ENCODE data around the gene PCYT2.
"Not testable (repeated sequence)": the region's sequence is repeated elsewhere in the genome, so short reads cannot be mapped to it uniquely, and the experiment has no call there.

Gene PCYT2

DNA sequence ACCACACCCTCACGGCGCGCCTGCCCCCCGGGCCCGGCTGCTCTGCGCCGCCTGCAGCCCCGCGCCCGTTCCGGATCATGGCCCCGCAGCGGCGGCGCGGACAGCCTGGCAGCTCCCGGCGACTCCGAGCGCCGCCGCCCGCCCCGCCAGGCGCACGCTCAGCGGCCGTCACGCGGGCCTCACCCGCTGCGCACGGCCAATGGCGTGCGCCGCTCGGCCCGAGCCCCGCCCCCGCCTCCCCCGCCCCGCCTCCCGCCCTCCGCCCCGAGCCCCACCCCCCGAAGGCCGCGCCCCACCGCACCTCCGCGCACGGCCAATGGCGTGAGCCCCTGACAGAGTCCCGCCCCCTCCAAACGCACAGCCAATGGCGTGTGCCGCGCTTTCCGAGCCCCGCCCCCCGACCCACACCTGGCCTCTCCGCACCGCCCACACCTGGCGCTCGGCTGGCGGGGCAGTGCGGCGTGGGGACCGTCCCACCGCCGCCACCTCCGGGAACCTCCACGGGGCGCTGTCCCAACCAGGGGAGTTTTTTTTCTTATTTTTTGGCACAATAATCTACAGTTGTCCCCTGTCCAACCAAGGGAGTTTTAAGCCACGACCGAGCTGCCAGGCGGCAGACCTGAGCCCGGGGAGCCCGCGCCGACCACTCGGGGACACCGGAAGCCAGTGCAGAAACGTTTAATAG is at the start of gene PCYT2:
PCYT2 (minus strand) TSS at position 123 of the 685 bp plus-strand sequence; CDS start at position 79, 44 bp downstream.
- DNase-seq: peak; percentile 84

DNA sequence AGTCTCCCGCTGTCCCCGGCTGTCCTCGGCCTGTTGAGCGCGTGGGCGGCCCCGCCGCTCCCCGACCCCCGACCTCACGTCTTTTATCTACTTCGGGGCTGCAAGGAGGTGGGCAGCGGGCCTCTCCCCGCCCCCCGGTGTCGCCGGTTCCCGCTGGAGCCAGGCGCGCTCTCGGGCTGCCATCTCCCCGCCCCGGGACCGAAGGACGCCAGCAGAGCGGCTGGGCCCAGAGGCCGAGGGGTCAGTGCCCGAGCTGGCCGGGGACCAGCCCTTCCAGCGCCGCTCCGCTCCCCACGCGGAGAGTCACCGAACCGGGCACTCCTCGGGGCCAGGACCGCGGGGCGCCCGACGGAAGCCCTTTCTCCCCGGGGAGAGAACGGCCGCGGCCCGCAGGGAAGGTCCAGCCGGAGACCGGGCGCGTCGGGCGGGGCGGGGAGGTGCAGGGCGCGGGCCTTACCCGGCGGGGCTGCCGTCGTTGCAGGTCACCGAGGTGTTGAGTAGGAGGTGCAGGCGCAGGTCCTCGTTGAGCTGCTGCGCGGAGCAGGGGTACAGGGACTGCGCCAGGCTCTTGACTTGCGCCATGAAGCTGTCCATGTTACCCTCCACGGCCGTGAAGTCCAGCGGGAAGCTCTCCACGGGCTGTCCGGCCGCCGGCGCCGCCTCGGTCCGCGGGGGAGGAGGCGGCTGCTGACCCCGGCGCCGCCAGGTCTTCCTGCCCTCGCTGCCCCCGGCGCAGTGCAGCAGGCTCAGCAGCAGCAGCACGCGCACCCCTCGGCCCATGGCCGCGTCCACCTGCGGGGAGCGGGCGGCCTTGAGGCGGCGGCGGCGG is 49.1 kb upstream of the PCYT2 start:
- DNase-seq: no peak

DNA sequence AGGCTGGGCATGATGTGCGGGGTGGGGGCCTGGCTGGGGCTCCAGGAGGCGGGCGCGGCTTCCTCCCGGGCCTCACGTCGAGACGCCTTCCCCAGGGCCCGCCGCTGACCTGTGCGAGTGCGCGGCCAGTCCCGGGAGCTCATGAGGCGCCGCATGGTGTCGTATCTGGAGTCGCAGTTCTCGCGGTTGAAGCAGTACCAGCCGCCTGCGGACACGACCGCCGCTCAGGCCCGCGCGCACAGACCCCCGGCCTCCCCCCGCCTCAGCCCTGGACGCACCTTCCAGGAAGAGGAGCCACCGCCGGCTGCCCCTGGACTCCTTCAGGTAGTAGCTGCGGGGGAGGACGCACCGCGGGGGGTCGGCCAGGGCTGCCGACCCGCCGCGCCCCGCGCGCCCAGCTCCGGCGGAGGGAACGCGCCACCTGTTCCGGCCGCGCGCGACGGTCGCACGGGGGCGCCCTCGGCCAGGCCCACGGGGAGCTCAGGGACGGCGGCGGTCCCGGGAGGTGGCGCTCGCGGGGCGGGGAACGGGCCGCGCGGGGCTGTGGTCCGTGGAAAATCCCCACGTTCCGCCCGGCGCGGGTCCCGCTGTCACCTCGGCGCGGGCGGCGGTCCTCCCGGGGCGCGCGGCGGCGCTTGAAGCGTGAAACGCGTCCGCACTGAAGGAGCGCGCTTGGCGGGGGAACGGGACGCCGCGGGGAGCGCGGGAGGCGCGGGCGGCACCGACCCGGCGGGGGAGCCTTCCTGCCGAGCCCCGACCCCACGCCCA is 48.3 kb upstream of the PCYT2 start:
- peak; percentile 25 for DNase-seq

DNA sequence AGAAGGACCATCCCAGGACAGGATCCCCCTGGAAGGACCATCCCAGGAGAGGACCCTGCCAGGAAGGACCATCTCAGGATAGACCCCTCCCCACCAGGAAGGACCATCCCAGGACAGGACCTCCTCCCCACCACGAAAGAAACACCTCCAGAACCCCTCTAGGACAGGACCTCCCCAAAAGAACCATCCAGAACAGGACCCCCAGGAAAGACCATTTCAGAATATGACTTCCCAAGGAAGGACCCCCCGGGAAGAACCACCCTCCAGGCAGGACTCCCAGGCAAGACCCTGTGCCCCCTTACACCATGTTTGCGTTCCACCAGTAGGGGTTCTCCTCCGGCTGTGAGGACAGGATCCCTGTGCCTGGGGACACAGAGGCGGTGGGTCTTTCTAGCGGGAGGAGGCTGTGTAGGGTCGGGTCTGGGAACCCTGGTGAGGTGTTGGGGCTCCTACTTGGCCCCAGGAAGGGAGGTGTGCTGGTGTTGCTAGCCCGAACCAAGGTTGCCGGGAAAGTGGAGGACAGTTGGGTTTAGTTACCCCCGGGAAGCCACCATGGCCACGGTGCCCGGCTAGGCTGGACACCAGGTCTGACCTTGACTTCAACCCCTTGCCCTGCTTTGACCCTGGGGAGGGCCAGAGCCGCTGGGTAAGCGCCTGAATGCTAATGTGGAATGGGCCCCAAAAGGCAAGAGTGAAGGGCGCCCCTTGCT is 47.6 kb upstream of the PCYT2 start:
- no peak for DNase-seq

DNA sequence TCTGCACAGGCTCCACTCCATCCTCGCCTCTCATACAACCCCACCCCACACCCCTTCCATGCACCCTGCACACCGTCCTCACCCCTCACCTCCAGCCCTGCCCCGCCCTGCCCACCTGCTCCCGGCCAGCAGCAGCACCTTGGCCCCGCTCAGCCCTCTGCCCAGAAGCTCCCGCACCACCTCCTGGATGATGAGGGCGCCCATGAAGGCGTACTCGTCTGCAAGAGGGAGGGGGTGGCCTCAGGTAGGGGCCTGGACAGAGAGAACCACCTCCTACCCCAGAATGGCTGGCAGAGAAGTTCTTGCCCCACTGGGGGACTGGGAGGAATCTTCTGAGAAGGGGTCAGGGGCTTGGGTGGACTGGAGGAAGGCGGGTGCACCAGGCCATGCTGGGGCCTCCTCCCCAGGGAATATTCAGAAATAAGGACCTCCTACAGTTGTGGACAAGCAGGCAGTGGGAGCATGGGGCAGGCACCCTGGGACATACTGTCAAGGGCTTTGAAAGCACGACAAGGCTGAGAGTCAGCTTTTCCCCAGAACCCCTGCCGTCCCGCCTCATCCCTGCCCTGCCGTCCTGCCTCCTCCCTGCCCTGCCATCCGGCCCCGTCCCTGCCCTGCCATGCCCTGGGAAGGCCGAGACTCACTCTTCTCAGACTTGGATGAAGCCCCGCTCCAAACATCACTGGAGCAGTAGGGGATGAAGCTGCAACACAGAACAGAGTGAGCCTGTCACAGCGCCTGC is 46.7 kb upstream of the PCYT2 start:
- no peak for DNase-seq

DNA sequence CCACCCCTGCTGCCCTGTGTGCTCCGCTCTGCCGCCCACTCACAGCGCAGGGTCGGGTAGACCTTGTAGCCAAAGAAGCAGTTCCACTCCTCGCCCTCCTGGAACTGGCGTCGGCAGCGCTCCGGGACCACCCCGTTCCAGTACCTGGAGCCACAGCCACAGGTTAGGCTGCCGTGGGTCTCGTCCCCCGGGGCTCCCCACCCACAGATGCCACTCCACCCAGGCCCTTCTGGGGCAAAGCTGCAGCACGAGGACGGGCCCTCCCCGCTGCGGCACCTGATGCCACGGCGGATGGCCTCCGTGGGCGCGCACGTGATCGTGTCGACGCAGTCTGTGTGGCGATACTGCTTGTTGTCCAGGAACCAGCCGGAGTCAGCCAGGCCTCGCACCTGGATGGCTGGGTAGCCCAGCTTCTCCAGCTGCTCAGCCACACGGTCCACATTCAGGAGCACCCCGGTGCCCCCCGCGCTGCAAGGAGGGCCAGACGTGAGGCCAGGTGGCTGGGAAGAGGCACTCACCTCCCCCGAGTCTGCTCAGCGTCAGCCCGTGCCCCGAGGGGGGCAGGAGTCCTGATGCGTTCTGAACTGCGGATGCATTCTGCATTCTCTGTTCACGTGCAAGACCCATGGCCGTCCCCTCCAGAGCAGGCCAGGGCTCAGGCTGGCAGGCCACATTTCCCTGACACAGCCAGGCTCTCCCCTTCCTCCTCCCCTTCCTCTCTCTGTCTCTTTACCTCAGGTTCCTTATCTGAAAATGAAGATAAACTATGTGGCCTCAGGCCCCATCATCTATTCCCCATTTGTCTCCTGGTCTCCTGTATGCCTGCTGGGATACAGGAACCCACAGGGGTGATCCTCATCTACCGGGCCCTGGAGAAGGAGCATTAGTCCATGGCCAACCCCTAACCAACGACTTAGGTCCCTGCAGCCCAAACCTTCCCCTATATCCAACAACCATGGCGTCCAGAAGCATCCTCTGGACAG is 45.7 kb upstream of the PCYT2 start:
- no peak for DNase-seq

DNA sequence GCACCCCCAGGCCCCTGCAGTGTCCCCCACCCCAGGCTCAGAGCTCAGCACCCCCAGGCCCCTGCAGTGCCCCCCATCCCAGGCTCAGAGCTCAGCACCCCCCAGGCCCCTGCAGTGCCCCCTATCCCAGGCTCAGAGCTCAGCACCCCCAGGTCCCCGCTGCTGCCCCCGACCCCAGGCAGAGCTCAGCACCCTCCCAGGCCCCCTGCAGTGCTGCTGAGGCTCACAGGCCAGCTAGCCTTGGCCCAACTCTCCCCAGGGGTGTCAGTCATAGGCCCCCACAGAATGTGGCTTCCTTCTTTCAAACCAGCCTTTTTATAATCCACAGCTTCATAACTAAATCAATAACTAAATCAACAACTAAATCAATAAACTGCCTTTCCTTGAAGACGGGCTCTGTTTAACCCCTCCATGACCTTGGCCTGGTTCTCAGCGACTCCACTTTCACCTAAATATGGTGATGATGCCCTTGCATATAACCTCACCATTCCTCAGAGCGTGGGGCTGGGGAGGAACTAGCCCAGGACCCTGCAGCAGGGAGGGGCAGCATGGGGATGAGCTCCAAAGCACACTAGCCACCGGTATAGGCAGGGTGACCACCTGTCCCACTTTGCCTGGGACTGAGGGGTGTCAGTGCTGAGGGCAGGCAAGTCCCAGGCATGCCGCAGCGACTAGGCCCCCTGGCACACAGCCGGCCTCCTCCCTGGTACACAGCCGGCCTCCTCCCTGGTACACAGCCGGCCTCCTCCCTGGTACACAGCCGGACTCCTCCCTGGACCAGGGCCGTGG is 44.8 kb upstream of the PCYT2 start:
- DNase-seq: no peak

DNA sequence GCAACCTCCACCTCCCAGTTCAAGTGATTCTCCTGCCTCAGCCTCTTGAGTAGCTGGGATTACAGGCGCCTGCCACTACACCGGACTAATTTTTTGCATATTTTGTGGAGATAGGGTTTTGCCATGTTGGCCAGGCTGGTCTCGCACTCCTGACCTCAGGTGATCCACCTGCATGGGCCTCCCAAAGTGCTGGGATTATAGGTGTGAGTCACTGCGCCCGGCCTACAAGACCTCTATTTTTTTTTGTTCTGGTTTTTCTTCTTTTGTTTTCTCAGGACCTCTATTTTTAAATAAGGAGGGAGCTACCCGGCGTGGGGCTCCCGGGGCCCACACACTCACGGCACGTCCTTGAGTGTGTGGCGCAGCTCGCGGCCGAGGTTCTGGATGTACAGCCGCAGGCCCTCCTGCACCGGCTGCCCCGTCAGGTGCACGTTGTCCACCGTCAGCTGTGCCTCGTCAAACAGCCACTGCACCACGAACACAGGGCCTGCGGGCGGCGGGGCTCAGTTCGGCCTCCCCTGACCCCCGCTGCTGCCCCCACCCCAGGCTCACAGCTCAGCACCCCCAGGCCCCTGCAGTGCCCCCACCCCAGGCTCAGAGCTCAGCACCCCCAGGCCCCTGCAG is 44.0 kb upstream of the PCYT2 start:
- no peak for DNase-seq

DNA sequence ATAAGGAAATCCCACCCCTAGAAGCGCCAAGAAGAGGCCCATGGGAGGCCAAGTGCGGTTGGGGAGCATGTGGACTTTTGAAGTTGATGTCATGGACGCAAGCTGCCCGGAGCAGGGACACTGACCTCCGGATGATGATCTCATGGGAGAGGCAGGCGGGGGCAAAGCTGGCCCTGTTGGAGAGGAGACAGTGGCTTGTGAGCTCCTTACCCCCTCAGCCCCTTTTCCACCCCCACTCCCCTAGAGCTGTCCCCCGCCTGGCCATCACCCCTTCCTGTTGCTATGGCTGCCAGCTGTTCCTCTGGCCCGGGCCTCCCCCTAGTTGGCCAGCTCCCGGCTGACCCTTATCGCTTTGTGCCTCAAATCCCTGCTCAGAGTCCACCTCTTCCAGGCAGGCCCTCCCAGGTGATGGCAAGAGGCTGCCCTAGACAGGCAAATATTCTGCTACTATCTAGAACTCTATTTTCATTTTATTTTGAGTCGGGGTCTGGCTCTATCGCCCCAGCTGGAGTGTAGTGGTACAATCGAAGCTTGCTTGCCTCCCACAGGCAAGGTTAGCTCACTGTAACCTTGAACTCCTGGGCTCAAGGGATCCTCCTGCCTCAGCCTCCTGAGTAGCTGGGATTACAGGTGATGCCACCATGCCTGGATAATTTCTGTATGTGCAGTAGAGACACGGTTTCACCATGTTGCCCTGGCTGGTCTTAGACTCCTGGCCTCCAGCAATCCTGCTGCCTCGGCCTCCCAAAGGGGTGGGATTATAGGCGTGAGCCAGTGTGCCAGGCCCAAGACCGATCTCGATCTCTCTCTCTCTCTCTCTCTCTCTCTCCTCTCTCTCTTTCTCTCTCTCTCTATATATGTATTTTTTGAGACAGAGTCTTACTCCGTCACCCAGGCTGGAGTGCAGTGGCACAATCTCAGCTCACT is 43.2 kb upstream of the PCYT2 start:
- no peak for DNase-seq

DNA sequence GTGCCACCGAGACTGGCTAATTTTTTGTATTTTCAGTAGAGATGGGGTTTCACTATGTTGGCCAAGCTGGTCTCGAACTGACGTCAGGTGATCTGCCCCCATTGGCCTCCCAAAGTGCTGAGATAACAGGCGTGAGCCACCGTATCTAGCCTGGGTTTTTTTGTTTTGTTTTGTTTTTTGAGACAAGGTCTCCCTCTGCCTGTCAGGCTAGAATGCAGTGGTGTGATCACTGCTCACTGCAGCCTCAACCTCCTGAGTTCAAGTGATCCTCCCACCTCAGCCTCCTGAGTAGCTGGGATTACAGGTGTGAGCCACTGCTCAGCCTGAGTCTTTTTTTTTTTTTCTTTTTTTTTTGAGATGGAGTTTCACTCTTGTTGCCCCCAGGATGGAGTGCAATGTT is 42.2 kb upstream of the PCYT2 start:
- not testable (repeated sequence) for DNase-seq

DNA sequence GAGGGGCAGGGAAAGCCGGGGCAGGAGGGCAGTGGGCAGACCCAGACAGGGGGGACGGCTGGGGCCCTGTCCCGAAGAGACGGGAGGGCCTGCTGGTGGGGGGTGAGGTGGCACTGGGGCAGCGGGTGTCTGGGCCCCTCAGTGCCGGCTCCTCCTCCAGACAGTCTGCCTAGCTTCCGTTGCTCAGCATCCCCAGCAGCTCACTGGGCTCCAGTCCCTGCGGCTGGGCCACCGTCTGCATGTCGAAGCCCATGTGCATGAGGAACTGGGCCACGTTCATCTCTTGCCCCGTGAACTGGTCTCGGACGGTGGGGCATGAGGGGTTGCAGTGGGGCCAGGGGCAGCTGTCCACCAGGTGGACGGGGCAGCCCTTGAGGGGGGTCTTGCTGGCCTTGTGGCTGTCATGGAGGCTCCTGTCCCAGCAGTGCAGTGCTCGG is 41.6 kb upstream of the PCYT2 start:
- no peak for DNase-seq

DNA sequence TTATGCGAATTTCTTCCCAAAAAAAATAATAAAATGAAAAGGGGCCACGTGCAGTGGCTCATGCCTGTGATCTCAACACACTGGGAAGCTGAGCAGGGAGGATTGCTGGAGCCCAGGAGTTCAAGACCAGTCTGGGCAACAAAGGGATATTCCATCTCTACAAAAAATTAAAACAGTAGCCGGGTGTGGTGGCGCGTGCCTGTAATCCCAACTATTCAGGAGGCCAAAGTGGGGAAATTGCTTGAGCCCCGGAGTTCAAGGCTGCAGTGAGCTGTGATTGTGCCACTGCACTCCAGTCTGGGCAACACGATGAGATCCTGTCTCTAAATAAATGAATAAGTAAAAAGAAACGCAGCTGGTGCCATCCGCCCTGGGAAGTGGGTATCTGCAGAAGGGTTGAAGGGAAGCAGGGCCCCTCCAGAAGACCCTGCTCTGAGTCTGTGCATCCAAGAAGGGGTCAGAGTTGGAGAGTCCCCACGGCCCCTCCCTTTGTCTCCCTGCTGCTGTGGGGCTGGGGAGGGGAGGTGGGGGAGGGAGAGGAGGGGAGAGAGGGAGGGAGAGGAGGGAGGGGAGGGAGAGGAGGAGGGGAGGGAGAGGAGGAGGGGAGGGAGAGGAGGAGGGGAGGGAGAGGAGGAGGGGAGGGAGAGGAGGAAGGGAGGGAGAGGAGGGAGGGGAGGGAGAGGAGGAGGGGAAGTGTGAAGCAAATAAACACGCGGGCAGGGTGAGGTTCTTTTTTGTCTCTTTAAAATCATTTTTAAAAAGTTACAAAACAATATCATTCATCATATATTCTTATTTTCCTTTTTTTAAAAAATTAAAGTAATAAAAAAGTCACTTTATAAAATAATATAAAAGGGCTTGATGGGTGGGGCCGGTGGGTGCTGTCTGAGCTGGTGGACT is 40.8 kb upstream of the PCYT2 start:
- DNase-seq: no peak

DNA sequence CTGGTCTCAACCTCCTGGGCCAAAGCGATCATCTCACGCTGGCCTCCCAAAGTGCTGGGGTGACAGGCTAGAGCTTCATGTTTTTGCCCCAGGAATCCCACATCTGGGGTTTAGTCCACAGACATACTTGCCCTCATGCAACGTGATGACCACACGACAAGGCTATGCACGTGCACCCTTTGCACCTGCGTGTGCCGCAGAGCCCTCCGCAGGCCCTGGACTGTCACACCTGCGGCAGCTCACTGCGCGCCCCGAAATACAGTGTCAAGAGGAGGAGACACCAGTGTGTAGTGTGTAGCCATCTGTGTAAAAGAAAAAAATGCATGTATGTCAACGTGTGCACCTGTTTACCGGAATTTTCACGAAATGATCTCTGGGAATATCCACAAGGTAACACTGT is 39.3 kb upstream of the PCYT2 start:
- DNase-seq: no peak

DNA sequence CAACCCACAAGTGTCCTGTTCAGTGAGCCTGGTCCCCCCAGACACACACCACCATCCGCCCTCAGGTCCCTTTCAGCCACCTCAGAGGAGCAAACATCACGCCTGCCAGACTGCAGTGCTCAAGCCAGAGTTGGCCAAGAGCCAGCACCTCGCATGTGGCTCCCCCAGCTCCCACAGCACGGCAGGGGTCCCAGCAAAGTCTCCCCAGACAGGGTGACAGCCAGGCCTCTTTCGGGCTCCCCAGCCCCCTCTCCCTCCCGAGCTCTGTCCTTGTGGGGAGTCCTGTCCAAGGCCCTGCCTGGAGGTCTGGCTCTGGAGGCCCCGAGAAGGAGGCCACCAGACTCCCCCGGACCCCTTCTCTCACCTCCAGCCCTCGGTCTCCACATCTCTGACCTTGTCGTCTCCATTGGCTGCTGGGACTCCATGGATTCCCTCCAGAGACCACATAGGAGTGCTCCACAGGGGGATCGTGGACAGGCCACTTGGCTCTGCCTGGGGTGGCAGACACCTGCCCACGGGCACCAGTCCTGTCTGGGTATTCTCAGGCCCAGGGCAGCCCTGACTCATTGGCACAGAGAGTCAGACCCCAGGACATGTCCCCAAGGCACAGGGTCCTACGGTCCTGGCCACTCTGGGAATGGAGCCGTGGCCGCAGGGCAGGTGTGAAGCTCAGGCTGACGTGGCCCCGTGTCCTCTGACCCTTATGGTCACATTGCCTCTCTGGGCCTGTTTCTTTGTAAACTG is 37.6 kb upstream of the PCYT2 start:
- DNase-seq: no peak

DNA sequence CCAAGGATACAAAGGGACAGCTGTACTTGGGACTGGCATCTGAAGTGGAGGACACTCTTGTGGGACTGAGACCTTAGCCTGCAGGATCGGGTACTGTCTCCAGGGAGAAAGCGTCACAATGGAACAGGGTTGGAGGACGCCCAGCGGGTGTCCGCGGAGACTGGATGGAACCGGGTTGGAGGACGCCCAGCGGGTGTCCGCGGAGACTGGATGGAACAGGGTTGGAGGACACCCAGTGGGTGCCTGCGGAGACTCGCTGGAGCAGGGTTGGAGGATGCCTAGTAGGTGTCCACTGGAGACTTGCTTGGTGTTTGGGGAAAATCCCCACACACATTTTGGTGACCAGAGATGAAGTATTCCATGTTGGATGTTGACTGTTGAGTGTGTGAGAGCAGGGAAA is 36.0 kb upstream of the PCYT2 start, which contains the start of gene MYADML2:
MYADML2 (minus strand) TSS at position 45 of the 400 bp plus-strand sequence. CDS start 5,492 bp downstream, outside the sequence.
- DNase-seq: no peak

DNA sequence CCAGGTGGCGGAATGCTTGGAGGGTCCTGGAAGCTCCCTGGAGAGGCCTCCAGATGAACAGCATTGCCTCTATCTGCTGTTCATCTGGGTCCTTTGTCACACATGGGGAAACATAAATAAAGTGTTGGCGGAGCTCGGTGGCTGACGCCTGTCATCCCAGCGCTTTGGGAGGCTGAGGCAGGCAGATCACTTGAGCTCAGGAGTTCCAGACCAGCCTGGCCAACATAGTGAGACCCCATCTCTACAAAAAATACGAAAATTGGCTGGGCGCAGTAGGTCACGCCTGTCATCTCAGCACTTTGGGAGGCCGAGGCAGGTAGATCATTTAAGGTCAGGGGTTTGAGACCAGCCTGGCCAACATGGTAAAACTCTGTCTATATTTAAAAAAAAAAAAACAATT is 33.7 kb upstream of the PCYT2 start:
- no peak for DNase-seq
